Hematopoietic multipotent progenitor cell treated with erythropoietin and hydrocortisone succinate and interleukin-3 and kit ligand, for 8 days (in vitro differentiated cells): ENCODE data around the gene CPAMD8.
A peak's percentile ranks its signal among the peaks of the same experiment; 100 is the strongest.
"Not testable (repeated sequence)": the region's sequence is repeated elsewhere in the genome, so short reads cannot be mapped to it uniquely, and the experiment has no call there.

Source experiments
- DNase-seq: peaks from one replicate; pipeline ENCODE4 v3.0.0-alpha.2; 2015

Gene CPAMD8

DNA sequence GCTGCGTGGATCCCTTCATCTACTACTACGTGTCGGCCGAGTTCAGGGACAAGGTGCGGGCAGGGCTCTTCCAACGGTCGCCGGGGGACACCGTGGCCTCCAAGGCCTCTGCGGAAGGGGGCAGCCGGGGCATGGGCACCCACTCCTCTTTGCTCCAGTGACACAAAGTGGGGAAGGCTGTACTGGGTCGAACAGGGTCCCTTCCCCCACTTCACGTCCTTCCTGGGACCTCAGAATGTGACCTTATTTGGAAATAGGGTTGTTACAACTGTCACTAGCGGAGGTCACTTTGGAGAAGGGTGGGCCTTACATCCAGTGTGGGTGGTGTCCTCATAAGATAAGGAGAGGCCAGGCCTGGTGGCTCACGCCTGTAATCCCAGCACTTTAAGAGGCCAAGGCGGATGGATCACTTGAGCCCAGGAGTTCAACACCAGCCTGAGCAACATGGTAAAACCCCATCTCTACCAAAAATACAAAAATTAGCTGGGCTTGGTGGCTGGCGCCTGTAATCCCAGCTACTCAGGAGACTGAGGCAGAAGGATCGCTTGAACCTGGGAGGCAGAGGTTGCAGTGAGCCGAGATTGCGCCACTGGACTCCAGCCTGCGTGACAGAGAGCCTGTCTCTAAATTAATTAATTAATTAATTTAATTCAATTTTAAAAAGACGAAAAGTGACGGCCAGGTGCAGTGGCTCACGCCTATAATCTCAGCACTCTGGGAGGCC is 136.0 kb downstream of the CPAMD8 start:
- DNase-seq = peak; percentile 88

DNA sequence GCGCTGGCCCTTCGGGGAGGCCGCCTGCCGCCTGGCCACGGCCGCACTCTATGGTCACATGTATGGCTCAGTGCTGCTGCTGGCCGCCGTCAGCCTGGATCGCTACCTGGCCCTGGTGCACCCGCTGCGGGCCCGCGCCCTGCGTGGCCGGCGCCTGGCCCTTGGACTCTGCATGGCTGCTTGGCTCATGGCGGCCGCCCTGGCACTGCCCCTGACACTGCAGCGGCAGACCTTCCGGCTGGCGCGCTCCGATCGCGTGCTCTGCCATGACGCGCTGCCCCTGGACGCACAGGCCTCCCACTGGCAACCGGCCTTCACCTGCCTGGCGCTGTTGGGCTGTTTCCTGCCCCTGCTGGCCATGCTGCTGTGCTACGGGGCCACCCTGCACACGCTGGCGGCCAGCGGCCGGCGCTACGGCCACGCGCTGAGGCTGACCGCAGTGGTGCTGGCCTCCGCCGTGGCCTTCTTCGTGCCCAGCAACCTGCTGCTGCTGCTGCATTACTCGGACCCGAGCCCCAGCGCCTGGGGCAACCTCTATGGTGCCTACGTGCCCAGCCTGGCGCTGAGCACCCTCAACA is 136.6 kb downstream of the CPAMD8 start:
- no peak for DNase-seq

DNA sequence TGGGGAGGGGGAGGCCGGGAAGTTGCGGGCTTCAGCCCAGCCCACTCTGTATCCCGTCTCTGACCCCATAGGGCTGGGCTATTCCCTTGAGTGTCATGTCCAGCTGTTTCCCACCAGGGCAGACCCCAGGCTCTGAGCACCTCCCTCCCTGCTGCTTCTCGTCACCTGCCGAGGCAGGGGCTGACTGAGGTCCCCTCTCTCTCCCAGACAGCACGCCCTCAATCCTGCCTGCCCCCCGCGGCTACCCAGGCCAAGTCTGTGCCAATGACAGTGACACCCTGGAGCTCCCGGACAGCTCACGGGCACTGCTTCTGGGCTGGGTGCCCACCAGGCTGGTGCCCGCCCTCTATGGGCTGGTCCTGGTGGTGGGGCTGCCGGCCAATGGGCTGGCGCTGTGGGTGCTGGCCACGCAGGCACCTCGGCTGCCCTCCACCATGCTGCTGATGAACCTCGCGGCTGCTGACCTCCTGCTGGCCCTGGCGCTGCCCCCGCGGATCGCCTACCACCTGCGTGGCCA is 137.2 kb downstream of the CPAMD8 start:
- peak; percentile 75 for DNase-seq

DNA sequence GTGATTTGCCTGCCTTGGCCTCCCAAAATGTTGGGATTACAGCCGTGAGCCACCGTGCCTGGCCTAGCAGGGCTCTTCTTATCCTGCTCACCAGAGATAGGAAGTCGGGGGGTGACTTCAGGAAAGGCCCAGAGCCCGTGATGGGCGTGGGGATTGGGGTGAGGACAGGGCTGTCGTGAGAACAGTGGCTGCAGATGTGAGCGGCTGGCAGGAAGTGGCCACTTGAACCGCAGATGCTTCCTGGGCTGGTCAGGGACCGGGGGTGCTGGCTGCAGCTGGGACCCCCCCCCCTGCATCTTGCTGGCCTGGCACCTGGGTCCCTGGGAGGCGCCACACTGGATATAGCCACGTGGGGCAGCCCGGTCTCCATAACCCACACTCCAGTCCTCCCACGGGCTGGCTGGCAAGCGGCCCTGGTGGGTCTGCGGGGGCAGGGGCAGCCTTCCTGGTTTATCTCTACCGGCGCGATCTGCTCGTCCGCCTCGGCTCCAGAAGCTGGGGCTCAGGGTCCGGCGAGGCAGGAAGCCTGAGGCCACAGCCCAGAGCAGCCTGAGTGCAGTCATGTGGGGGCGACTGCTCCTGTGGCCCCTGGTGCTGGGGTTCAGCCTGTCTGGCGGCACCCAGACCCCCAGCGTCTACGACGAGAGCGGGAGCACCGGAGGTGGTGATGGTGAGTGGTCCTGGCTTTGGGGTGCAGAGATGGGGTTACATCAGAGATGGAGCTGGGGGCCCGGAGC is 137.8 kb downstream of the CPAMD8 start, which contains the start of gene F2RL3:
F2RL3 (plus strand) TSS at position 371 of the 737 bp plus-strand sequence; CDS start at position 562, 191 bp downstream.
- peak; percentile 87 for DNase-seq

DNA sequence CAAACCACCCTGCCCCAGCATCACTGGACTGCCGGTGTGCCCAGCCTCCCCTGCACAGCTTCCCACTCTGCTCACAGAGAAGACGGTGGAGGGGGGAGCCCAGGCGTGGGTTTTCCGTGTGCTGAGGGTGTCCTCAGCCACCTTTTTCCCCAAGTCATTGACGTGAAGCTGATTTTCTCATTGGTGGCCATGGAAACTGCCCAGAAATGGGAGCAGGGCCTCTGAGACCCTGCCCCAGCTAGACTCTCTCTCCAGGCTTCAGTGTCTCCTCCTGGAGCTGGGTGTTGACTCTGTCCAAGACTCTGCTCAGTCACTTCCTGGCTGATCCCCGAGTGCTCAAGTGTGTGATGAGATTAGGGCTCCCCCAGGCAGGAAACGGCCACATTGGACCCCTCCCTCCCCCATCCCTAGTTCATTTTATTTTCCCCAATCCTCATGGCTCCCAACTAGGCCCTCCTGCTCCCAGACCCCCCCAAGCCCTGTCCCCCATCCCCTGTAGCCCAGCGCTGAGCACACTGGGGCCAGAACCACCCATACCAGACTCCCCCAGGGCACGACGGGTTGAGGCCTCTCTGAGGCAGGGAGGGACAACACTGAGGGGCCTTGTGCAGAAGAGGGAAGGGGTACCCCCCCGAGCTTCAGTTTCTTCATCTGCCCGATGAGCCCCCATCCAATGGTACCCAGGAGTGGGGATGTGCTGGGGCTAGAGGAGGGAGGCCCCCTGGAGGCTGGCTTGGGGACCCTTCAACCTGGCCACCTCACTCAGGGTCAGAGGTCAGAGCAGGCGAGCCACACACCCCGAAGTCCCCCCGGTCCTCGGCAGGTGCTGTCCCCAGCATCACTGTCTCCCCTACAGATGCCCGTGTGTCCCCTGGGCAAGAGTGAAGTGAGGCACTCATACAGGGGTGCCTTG is 139.0 kb downstream of the CPAMD8 start:
- DNase-seq = peak; percentile 74

DNA sequence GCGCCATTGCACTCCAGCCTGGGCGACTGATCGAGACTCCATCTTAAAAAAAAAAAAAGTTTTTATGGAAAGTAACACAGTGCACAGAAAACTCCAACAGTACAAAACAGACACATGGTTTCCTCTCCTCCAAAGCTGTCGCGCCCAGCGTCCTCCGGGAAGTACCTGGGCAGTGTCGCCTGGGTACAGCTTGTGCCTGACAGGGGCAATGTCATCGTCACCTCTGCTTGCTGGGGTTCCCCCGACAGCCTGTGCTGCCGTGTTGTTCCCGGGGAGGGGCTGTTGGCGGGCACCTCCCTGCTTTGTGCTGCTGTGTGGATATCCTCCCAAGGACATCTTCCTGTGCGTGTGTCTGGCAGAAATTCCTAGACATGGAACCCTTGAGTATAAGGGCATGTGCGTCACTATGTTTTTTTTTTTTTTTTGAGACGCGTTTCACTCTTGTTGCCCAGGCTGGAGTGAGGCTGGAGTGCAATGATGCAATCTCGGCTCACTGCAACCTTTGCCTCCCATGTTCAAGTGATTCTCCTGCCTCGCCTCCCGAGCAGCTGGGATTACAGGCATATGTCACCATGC is 140.2 kb downstream of the CPAMD8 start:
- no peak for DNase-seq

DNA sequence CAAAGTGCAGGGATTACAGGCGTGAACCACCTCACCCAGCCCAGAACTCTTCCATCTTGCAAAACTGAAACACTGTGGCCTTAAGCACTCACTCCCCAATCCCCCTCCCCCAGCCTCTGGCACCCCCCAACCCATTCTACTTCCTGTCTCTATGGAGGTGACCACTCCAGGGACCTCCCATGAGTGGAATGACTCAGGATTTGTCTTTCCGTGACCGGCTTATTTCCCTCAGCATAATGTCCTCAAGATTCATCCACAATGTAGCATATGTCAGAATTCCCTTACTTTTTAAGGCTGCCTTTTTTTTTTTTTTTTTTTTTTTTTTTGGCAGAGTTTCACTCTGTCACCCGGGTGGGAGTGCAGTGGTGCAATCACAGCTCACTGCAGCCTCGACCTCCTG is 141.4 kb downstream of the CPAMD8 start:
- DNase-seq = no peak

DNA sequence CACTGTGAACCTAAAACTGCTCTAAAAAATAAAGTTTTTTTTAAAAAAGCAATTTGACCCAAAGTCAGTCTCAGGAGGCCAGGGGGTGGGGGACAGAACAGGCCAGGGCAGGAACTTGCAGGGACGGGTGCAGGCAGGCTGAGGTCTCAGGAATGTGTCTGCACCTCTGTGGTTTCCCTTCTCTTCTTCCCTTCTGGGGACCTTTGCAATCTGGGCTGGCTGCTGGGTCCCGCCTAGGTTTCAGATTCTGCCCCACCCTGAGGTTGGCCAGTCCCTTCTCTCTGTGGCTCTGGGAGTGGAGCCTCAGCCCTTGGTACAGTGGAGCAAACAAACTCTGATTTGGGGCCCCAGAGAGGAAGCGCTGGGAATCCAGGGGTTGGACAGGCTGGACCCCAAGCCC is 143.1 kb downstream of the CPAMD8 start:
- DNase-seq = no peak

DNA sequence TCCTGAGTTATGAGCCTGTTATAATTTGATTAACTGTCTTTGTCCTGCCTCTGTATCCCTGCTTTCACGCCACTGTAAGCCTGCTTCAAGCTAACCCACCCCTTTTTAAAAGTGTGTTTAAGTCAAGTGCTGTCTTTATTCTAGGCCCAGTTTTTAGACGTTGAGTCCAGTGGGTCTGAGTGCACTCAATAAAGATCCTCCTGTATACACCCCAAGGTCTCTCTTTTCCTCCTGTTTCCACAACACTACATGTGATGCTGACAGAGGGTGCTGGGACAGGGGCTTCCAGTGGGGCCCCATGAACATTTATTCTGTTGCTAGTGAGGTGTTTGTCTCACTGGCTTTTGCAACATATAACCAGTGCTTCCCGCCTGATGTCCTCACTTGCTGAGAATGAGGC is 144.5 kb downstream of the CPAMD8 start:
- no peak for DNase-seq

DNA sequence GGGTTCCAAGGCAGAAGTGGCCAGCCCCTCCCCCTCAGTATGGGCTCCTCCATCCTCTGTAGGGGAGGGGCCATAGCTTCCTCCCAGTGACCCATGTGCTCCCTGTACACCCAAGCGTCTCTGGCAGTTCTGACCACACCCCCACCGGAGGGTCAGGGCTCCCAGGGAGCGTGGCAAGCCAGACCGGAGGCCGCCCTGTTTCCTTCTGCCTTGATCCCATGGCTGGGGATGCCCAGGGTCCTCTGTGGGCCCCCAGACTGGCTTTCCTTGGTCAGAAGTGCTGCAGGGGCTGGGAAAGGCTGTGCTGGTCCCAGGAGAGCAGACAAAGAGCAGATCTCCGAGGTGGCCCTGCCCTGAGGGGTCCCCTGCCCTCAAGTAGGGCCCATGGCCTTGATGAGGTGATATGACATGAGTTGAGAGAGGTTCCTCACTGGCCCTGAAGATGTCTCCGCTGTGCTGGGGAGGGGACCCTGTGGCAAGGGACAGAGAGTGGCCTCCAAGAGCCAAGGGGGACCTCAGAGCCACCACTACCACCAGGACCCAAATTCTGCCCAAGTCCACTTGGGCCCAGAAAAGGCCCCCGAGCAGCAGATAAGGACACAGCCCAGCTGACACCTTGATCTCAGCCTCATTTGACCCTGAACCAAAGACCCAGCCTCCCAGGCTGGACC is 145.6 kb downstream of the CPAMD8 start:
- DNase-seq = no peak

DNA sequence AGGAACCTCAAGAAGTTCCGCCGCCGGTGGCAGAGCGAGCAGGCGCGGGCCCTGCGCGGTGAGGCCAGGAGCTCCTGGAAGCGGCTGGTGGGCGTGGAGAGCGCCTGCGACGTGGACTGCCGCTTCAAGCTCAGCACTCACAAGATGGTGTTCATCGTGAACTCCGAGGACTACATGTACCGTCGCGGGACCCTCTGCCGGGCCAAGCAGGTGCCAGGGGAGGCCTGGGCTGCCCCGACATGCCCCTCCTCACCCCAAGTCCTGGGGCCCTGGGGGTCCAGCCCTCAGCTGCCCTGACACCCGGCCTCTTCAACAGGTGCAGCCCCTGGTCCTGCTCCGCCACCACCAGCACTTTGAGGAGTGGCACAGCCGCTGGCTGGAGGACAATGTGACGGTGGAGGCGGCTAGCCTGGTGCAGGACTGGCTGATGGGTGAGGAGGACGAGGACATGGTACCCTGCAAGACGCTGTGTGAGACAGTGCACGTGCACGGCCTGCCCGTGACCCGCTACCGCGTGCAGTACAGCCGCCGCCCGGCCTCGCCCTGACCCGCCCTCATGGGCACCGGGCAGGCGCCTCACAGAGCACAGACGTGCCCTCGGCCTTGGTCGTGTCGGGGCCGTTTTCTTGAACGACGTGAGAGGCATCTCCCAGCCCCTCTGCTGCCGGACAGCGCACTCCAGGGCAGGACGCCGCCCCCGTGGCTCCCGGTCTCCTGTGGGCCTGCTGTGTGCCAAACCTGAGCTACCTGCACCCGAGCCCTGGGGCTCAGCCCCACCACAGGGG is 148.2 kb downstream of the CPAMD8 start:
- DNase-seq = no peak

DNA sequence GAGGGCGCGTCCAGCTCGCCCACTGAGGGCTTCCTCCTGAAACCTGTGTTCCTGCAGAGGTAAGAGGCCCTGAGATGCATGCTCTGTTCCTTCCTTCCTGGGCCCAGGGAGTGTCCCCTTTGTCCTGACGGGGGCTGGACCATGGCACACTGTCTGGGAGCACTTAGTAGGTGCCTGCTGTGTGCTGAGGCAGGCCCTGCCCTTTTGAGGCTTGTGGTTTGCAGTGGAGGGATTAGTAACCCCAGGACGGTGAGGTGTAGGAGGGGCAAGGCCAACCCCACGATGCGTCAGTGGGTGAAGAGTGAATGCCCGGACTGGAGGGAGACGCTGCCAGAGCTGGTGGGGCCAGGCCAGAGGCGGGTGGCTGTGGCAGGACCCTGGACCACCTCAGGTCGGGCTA is 149.0 kb downstream of the CPAMD8 start:
- no peak for DNase-seq

DNA sequence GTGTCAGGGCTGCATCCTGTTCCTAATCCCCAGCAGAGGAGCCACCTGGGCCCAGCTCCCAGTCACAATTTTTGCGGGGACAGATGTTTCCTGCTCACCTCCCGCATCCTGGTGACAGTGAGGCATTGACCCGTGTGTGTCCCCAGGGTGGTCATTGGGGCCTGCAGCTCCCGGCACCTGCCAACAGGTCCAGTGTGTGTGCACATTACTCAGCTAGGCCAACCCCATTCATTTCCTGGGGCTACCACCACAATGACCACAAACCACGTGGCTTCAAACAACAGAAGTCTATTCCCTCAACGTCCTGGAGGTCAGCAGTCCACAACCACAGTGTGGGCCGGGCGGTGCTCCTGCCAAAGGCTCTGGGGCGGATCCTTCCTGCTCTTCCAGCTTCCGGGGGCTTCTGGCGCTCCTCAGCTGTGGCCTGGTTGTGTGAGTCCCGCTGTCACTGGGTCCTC is 149.7 kb downstream of the CPAMD8 start:
- no peak for DNase-seq

DNA sequence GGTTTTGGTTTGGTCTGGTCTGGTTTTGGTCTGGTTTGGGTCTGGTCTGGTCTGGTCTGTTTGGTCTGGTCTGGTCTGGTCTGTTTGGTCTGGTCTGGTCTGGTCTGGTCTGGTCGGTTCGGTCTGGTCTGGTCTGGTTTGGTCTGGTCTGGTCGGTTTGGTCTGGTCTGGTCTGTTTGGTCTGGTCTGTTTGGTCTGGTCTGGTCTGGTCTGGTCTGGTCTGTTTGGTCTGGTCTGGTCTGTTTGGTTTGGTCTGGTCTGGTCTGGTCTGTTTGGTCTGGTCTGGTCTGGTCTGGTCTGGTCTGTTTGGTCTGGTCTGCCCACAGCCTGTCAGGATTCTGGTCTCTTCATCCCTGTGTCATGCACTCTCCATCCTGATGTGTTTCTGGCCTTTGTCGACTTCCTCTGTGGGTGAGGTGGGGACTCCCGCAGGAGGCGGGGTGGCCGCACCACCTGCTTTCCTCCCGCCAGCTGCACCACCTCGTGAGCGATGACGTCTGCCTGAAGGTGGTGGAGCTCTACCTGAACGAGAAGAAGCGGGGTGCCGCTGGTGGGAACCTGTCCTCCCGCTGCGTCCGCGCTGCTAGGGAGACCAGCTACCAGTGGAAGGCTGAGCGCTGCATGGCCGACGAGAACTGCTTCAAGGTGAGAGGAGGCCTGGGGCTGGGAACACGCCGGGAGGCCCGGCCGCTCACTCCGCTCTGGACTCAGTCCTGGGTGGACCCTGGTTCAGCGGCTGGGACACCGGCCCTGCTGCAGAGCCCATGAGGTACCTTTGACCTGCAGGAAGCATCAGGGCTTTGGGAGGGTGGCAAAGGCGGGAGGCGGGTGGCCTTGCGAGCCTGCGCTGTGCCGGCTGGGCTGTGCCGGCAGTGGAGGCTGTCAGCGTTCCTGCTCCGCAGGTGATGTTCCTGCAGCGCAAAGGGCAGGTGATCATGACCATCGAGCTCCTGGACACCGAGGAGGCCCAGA is 150.7 kb downstream of the CPAMD8 start:
- DNase-seq = no peak

DNA sequence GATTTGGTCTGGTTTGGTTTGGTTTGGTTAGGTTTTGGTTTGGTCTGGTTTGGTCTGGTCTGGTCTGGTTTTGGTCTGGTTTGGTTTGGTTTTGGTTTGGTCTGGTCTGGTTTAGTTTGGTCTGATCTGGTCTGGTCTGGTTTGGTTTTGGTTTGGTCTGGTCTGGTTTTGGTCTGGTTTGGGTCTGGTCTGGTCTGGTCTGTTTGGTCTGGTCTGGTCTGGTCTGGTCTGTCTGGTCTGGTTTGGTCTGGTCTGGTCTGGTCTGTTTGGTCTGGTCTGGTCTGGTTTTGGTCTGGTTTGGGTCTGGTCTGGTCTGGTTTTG is 151.7 kb downstream of the CPAMD8 start:
- DNase-seq = not testable (repeated sequence)

DNA sequence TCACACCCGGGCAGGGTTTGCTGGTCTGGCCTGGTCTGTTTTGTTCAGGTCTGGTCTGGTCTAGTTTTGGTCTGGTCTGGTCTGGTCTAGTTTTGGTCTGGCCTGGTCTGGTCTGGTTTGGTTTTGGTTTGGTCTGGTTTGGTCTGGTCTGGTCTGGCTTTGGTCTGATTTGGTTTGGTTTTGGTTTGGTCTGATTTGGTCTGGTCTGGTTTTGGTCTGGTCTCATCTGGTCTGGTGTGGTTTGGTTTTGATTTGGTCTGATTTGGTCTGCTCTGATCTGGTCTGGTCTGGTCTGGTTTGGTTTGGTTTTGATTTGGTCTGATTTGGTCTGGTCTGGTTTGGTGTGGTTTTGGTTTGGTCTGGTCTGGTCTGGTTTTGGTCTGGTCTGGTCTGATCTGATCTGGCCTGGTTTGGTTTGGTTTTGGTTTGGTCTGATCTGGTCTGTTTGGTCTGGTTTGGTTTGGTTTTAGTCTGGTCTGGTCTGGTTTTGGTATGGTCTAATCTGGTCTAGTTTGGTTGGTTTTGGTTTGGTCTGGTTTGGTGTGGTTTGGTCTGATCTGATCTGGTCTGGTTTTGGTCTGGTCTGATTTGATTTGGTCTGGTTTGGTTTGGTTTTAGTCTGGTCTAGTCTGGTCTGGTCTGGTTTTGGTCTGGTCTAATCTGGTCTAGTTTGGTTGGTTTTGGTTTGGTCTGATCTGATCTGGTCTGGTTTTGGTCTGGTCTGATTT is 152.2 kb downstream of the CPAMD8 start:
- no peak for DNase-seq

DNA sequence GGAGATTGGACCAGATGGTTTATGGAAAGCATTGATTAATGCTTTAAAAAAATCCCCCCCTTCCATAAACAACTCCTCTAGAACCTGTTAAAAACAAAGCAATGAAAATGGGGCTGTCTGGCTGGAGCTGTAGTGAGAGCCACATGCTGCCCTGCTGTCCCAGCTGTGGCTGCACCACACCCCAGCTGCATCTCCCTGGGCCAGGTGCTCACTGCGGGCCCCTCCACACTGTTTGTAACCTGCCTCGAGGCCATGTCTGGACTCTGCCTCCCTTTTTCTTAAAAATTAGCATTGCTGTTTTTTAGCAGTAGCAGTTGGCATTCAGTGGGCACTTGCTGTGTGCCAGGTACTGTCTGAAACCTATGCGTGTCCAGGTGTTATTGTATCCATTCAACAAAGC is 153.0 kb downstream of the CPAMD8 start:
- DNase-seq = no peak

DNA sequence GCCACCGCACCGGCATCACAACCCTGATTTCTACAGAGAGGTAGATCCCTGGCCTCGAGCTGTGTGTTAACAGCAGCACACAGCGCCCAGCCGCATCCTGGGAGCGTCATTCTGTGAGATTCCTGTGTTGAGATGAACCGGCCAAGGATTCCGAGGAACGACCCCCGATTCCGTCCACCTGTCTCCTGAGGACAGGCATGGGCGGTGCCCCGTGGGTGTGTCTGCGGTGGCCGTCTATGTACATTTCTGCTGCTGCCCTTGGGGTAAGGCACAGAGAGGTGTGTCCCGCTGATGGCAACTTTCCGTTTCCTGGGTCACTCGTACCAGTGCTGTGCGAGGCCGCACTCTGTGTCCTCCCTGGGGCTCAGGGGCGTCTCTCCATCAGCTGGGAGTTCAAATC is 153.9 kb downstream of the CPAMD8 start:
- no peak for DNase-seq

DNA sequence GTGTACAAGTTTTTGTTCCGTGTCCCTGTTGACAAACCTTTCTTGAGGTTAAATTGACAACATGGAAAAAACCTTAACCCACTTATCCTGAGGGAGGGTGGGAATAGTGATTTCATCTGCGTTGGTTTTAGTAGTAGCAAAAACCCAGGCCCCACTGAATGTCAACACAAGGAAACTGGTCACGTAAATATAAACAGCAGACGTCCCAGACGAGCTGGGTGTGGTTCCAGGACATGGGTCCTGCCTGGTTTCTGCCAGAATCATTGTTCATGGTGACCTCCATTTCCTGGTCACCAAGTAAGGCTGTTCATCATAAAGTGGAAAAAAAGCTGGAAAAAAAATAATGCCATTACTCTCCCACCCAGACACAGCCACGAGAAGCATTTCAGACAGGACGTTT is 154.7 kb downstream of the CPAMD8 start:
- no peak for DNase-seq
